NT2/D1 (cell line): Measurements from ENCODE around the gene TFAP2E.

Experiments
- SUZ12 ChIP-seq: IDR thresholded peaks from 2 replicates; pipeline ENCODE4 v1.6.1; 2011; ENCODE audit not compliant: insufficient read length, insufficient read depth; ENCODE audit errors: extremely low read depth
- YY1 ChIP-seq: IDR thresholded peaks from 2 replicates; pipeline ENCODE4 v1.6.1; 2011; ENCODE audit not compliant: insufficient read length, insufficient read depth
- ZNF274 ChIP-seq: IDR thresholded peaks from 2 replicates; pipeline ENCODE4 v1.6.1; 2011; ENCODE audit warnings: mild to moderate bottlenecking, low read depth, low read length

GRCh38 chr1:35546614-35547013, 26.5 kb upstream of the TFAP2E start:
- TF ChIP-seq ZNF274 (no peak), YY1 (no peak), SUZ12 (no peak)
